Body of pancreas (tissue), 4 donors: ENCODE measurements around the gene LAMTOR4.
"Not testable (repeated sequence)": the region's sequence is repeated elsewhere in the genome, so short reads cannot be mapped to it uniquely, and the experiment has no call there.

Experiments used
- POLR2A ChIP-seq, 3 donors: fragments of 450-650 bp; IDR thresholded peaks; one replicate each; pipeline ENCODE4 v1.6.1; 2016; ENCODE audit warnings: antibody characterized with exemption in 3 of 3, mild to moderate bottlenecking in 2 of 3
- TF ChIP-seq, protein P1 (sequence below), 7 experiments: fragments of 450-650 bp in 4 of 7; fragments of 200-600 bp in 3 of 7; sonication (generic) in 3 of 7; IDR thresholded peaks; one replicate each; pipeline ENCODE4 v1.5.1; 2016 to 2019; ENCODE audit warnings: antibody characterized with exemption in 7 of 7

DNA sequence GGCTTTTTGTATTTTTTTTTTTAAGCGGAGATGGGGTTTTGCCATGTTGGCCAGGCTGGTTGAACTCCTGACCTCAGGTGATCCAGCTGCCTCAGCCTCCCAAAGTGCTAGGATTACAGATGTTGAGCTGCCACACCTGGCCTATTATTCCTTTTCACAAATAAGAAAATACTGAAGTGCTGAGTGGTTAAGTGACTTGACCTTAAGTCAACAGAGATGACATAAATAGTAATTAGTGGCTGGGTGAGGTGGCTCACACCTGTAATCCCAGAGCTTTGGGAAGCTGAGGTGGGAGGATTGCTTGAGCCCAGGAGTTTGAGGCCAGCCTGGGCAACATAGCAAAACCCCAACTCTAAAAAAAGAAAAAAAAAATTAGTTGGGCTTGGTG is 18.5 kb upstream of the LAMTOR4 start:
- TF ChIP-seq, protein P1, sequence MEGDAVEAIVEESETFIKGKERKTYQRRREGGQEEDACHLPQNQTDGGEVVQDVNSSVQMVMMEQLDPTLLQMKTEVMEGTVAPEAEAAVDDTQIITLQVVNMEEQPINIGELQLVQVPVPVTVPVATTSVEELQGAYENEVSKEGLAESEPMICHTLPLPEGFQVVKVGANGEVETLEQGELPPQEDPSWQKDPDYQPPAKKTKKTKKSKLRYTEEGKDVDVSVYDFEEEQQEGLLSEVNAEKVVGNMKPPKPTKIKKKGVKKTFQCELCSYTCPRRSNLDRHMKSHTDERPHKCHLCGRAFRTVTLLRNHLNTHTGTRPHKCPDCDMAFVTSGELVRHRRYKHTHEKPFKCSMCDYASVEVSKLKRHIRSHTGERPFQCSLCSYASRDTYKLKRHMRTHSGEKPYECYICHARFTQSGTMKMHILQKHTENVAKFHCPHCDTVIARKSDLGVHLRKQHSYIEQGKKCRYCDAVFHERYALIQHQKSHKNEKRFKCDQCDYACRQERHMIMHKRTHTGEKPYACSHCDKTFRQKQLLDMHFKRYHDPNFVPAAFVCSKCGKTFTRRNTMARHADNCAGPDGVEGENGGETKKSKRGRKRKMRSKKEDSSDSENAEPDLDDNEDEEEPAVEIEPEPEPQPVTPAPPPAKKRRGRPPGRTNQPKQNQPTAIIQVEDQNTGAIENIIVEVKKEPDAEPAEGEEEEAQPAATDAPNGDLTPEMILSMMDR (IDR thresholded peaks at IDR 0.05) = not testable (repeated sequence)
- TF ChIP-seq POLR2A (IDR thresholded peaks at IDR 0.05) = not testable (repeated sequence)
